ENCODE measurements around the gene WIPI1.

WIPI1 gene

GRCh38 chr17:68387435-68388218, 69.7 kb downstream of the WIPI1 start:
- Histone ChIP-seq H3K27ac (replicated peaks) (no peak overlapping the region), H3K4me3 (replicated peaks; ENCODE audit: insufficient read depth, low read length) (no peak overlapping the region), H3K27me3 (ENCODE audit: insufficient read depth, poor library complexity, severe bottlenecking) (no peaks in the 10 kb centered on the region)
- DNase-seq (ENCODE audit: low read depth in 1 of 2, low spot score in 1 of 2) = no peak
- TF ChIP-seq SPI1 (IDR thresholded peaks at IDR 0.05; ENCODE audit: borderline replicate concordance, low read depth) (no peak), GABPA (IDR thresholded peaks at IDR 0.05; ENCODE audit: low read depth) (no peak), POLR2AphosphoS5 (IDR thresholded peaks at IDR 0.05; ENCODE audit: low read depth) (no peak), REST (IDR thresholded peaks at IDR 0.05; ENCODE audit: insufficient replicate concordance, low read depth) (no peak)
- TF ChIP-seq, protein P1, sequence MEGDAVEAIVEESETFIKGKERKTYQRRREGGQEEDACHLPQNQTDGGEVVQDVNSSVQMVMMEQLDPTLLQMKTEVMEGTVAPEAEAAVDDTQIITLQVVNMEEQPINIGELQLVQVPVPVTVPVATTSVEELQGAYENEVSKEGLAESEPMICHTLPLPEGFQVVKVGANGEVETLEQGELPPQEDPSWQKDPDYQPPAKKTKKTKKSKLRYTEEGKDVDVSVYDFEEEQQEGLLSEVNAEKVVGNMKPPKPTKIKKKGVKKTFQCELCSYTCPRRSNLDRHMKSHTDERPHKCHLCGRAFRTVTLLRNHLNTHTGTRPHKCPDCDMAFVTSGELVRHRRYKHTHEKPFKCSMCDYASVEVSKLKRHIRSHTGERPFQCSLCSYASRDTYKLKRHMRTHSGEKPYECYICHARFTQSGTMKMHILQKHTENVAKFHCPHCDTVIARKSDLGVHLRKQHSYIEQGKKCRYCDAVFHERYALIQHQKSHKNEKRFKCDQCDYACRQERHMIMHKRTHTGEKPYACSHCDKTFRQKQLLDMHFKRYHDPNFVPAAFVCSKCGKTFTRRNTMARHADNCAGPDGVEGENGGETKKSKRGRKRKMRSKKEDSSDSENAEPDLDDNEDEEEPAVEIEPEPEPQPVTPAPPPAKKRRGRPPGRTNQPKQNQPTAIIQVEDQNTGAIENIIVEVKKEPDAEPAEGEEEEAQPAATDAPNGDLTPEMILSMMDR (IDR thresholded peaks at IDR 0.05; ENCODE audit: insufficient read depth, low read length) = no peak

DNA sequence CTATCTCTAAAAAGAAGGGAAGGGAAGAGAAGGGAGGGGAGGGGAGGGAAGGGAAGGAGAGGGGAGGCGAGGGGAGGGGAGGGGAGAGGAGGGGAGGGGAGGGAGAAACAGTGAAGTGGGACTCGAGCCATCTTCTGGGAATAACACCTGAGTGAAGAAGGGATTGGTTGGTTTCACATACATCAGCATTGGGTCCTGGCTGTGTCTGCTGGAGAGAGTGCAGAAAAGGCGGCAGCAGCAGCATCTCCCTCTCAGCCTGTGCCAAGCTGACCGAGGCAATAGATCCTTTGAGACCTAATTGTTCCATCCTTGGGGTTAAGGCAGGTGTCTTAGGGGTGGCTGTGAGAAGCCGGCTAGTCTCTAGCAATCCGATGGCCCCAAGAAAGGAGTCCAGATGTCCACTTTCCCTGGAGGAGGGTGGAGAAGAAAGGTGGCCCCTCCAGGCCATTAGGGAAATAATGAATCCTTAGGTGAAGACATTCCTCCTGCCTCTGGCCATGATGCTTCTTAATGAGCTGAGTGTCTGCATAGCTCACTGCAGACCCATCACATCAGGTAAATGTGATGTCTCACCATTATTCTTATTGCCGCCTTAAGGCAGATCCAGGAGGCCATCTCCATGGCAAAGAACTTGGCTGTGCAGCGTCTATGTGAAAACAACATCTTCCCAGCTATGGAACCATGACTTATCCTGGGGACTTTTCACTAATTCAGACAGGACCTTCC, 71.6 kb downstream of the WIPI1 start:
- Histone ChIP-seq H3K27me3 (ENCODE audit: insufficient read depth, poor library complexity, severe bottlenecking) (no peaks in the 10 kb centered on the region), H3K27ac (replicated peaks) (no peak overlapping the region), H3K4me3 (replicated peaks; ENCODE audit: insufficient read depth, low read length) (no peak overlapping the region)
- TF ChIP-seq SPI1 (IDR thresholded peaks at IDR 0.05; ENCODE audit: borderline replicate concordance, low read depth) (no peak), POLR2AphosphoS5 (IDR thresholded peaks at IDR 0.05; ENCODE audit: low read depth) (no peak), REST (IDR thresholded peaks at IDR 0.05; ENCODE audit: insufficient replicate concordance, low read depth) (no peak)
- TF ChIP-seq, protein P1 (IDR thresholded peaks at IDR 0.05; ENCODE audit: insufficient read depth, low read length) = no peak
- DNase-seq (ENCODE audit: low read depth in 1 of 2, low spot score in 1 of 2) = no peak

DNA sequence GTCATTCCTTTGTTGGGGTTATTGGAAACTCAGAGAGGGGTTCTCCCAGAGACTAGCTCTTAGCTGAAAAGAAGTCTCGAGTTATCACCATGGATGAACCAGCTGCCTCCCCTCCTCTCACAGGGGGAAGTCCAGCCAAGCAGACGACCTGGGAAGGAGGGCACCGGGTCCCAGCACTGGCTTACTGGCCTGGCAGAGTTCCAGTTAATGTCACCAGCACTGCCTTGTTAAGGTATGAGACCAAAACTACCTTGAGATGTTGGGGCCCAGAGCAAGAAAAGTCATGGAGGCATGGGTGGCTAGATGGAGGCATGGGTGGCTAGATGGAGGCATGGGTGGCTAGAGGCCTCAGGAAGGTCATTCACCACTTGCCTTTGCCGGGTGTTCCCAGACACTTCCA, 72.4 kb downstream of the WIPI1 start:
- no peaks in the 10 kb centered on the region for H3K27me3 ChIP-seq (ENCODE audit: insufficient read depth, poor library complexity, severe bottlenecking)
- TF ChIP-seq SPI1 (IDR thresholded peaks at IDR 0.05; ENCODE audit: borderline replicate concordance, low read depth) (no peak), POLR2AphosphoS5 (IDR thresholded peaks at IDR 0.05; ENCODE audit: low read depth) (no peak), REST (IDR thresholded peaks at IDR 0.05; ENCODE audit: insufficient replicate concordance, low read depth) (no peak), GABPA (IDR thresholded peaks at IDR 0.05; ENCODE audit: low read depth) (no peak)
- TF ChIP-seq, protein P1 (IDR thresholded peaks at IDR 0.05; ENCODE audit: insufficient read depth, low read length) = no peak

More for the DNA sequence above, 72.4 kb downstream of the WIPI1 start:
- Histone ChIP-seq H3K27ac (replicated peaks) (peak overlapping the region; percentile 47), H3K4me3 (replicated peaks; ENCODE audit: insufficient read depth, low read length) (no peak overlapping the region)
- DNase-seq (ENCODE audit: low read depth in 1 of 2, low spot score in 1 of 2) = no peak

All from HL-60 (cell line).